IPS-18a (cell line): ENCODE results near the gene HAUS2.
"Not testable (repeated sequence)": the region's sequence is repeated elsewhere in the genome, so short reads cannot be mapped to it uniquely, and the experiment has no call there.

Source experiments
- H3K27ac ChIP-seq: one replicate; pipeline ENCODE4 v1.5.1; 2013; ENCODE audit warnings: low read length
- H3K27me3 ChIP-seq: one replicate; pipeline ENCODE4 v1.6.1; 2013; ENCODE audit warnings: mild to moderate bottlenecking, low read length; ENCODE audit not compliant: control insufficient read depth, insufficient read depth
- H3K36me3 ChIP-seq: one replicate; pipeline ENCODE4 v1.6.1; 2013; ENCODE audit warnings: low read depth, low read length; ENCODE audit not compliant: control insufficient read depth
- H3K4me1 ChIP-seq: one replicate; pipeline ENCODE4 v1.6.1; 2013; ENCODE audit warnings: low read depth, low read length; ENCODE audit not compliant: control insufficient read depth
- H3K4me3 ChIP-seq: one replicate; pipeline ENCODE4 v1.5.1; 2013; ENCODE audit warnings: low read length
- H3K9ac ChIP-seq: one replicate; pipeline ENCODE4 v1.6.1; 2013; ENCODE audit warnings: mild to moderate bottlenecking, low read length, moderate library complexity
- H3K9me3 ChIP-seq: one replicate; pipeline ENCODE4 v1.6.1; 2013; ENCODE audit warnings: low read depth, low read length; ENCODE audit not compliant: control insufficient read depth

The HAUS2 gene

DNA sequence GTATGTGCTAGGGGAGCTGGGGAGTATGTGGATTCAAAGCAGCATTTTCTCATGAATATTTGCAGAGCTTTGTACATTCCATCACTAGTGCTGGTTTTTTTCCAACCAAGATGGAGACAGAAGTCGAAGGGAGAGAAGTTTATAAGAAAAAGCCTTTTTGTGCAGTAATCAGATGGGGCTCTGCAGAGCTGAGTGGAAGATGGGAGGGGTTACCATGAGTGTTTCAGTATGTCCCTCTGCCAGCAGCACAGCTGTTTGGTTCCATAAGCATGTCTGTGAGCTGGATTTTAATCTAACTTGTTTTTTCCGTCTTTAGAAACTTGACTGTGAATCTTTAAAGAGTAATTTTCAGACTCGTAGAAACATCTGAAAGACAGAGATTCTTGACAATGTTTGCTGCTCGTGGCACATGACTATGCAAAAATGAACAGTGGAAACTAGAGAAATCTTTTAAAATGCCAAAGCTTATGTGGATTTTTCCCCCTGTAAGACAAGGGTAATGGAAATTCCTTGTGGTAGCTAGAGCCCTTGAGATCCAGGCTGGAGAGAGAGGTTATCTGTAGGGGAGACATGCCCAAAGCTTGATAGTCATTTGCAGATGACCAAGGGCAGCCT lies 47.1 kb downstream of the HAUS2 start:
- no peaks in the 10 kb centered on the region for H3K9me3 ChIP-seq
- no peak overlapping the region for H3K9ac ChIP-seq
- no peaks in the 10 kb centered on the region for H3K36me3 ChIP-seq
- H3K4me3 ChIP-seq: no peak overlapping the region
- no peaks in the 10 kb centered on the region for H3K4me1 ChIP-seq
- H3K27ac ChIP-seq: no peak overlapping the region
- no peaks in the 10 kb centered on the region for H3K27me3 ChIP-seq

DNA sequence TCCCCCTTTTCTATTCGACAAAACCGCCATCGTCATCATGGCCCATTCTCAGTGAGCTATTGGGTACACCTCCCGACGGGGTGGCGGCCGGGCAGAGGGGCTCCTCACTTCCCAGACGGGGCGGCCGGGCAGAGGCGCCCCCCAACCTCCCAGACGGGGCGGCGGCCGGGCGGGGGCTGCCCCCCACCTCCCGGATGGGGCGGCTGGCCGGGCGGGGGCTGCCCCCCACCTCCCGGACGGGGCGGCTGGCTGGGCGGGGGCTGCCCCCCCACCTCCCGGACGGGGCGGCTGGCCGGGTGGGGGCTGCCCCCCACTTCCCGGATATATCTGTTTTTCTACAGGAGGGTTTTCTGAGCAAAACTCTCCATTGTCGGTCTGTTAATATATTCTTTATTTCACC lies 52.7 kb downstream of the HAUS2 start:
- H3K9ac ChIP-seq, H3K4me3 ChIP-seq, H3K36me3 ChIP-seq, H3K9me3 ChIP-seq, H3K27me3 ChIP-seq, H3K27ac ChIP-seq, H3K4me1 ChIP-seq: not testable (repeated sequence)

DNA sequence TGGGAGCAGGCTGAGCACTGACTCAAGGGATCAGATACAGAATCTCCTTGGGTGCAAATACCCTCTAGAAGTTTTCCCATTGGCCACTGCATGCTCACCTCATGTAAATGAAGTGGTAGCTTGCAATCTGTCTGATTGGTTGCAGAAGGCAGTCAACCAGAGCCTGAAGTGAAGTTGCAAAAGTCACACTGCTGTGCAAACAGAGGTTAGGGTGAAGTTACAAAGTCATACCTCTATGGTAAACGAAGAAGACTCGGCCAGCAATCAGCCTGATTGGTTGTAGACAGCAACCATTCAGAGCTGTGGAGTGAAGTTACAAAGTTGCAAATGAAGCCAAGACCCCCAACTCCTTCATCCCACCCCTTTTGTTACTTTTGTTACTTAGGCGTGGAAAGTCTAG lies 53.9 kb downstream of the HAUS2 start:
- Histone ChIP-seq H3K36me3 (no peaks in the 10 kb centered on the region), H3K27me3 (no peaks in the 10 kb centered on the region), H3K9ac (no peak overlapping the region), H3K27ac (no peak overlapping the region), H3K4me1 (no peaks in the 10 kb centered on the region), H3K4me3 (no peak overlapping the region), H3K9me3 (no peaks in the 10 kb centered on the region)

DNA sequence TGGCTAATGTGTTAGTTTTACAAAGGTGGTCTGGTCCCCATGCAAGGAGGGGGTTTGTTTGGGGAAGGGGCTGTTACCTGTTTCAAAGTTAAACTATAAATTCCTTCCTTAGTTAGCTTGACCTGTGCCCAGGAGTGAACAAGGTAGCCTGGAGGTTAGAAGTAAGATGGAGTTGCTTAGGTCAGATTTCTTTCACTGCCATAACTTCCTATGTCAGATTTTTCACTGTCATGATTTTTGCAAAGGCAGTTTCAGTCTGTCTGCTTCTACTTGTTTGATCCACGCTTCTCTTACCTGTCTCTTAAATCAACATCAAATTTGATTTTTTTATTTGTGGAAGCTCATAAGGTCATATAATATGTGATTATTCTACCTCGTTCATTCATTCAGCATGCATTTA lies 55.3 kb downstream of the HAUS2 start:
- Histone ChIP-seq H3K27ac (no peak overlapping the region), H3K9me3 (no peaks in the 10 kb centered on the region), H3K4me1 (no peaks in the 10 kb centered on the region), H3K36me3 (no peaks in the 10 kb centered on the region), H3K4me3 (no peak overlapping the region), H3K27me3 (no peaks in the 10 kb centered on the region), H3K9ac (no peak overlapping the region)

DNA sequence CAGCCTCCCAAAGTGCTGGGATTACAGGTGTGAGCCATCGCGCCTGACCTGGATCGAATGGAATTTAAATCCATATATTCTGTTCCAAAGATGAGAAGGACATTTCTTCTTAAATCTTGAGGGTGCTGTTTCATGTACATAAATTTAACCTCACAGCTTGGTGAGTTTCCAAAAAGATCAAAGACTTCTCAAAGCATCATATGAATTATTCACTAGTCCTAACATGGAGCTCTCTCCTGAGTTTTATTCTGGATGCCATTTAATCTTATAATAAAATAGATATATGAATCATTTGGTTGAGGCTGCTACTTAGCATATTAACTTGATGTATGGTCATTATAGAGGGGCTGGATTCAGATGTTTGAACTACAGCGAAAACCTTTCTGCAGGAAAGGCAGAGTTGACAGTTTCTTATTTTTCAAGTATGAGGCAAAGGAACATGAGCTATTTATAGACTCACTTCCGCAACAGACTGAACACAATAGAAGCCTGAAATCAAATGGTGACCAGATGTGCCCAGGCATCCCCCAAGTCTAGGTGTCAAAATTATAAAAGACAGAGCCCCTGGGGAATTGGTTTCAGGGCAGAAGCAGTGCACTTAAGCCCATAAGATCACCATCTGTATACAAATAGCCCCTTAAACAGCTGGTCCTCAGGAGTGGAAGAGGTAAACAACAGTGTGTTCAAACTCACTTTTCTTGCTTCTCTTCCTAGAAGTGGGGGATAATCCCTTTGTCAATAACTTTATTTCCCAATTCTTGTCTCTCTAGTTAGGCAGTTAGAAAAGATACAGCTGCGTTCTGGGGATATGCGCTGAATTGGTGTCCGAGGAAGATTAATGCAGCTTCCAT lies 56.5 kb downstream of the HAUS2 start:
- H3K27ac ChIP-seq: no peak overlapping the region
- H3K4me3 ChIP-seq: no peak overlapping the region
- no peaks in the 10 kb centered on the region for H3K4me1 ChIP-seq

DNA sequence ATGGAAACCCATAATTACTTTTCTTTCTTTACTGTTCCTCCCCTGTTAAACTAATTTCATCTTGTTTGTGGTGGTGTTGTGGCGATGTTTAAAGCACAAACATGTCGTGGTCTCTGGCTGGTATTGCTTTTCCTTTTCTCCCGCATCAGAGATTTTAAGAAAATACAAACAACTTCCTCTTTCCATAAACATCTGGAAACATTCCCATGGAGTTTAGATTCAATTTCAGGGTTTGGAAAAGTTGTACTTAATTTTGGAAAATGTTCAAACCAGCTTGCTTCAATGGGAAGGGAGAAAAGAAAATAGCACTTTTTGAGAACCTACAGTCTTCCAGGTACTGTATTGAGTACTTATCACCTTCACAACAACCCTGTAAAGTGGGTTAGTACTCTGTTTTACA lies 57.2 kb downstream of the HAUS2 start:
- Histone ChIP-seq H3K4me3 (no peak overlapping the region), H3K9me3 (no peaks in the 10 kb centered on the region), H3K27me3 (no peaks in the 10 kb centered on the region), H3K27ac (no peak overlapping the region), H3K36me3 (no peaks in the 10 kb centered on the region), H3K4me1 (no peaks in the 10 kb centered on the region), H3K9ac (no peak overlapping the region)

More for the DNA sequence above, 56.5 kb downstream of the HAUS2 start:
- Histone ChIP-seq H3K27me3 (no peaks in the 10 kb centered on the region), H3K9me3 (no peaks in the 10 kb centered on the region), H3K9ac (no peak overlapping the region), H3K36me3 (no peaks in the 10 kb centered on the region)

DNA sequence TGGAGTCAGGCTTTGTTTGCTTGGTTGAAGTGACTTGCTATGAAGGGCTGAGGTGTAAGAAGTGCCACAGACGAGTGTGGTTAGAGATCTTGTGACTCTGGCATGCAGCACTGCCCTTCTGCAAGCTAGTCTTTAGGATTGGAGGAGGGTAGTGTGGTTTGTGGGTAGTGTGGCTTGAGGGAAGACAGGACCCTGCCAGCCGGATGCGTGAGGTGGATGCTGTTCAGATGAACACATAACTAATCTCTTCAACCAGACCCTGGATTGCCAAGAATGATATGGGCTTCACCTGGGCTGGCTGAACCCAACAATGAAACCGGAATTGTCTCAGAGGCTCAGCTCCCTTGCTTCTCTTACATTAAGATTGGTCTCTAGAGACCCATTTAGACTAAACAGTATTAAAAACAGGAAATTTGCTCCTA lies 59.5 kb downstream of the HAUS2 start:
- no peaks in the 10 kb centered on the region for H3K27me3 ChIP-seq
- no peaks in the 10 kb centered on the region for H3K4me1 ChIP-seq
- H3K27ac ChIP-seq: no peak overlapping the region
- H3K9me3 ChIP-seq: no peaks in the 10 kb centered on the region
- H3K4me3 ChIP-seq: no peak overlapping the region
- no peak overlapping the region for H3K9ac ChIP-seq
- no peaks in the 10 kb centered on the region for H3K36me3 ChIP-seq

DNA sequence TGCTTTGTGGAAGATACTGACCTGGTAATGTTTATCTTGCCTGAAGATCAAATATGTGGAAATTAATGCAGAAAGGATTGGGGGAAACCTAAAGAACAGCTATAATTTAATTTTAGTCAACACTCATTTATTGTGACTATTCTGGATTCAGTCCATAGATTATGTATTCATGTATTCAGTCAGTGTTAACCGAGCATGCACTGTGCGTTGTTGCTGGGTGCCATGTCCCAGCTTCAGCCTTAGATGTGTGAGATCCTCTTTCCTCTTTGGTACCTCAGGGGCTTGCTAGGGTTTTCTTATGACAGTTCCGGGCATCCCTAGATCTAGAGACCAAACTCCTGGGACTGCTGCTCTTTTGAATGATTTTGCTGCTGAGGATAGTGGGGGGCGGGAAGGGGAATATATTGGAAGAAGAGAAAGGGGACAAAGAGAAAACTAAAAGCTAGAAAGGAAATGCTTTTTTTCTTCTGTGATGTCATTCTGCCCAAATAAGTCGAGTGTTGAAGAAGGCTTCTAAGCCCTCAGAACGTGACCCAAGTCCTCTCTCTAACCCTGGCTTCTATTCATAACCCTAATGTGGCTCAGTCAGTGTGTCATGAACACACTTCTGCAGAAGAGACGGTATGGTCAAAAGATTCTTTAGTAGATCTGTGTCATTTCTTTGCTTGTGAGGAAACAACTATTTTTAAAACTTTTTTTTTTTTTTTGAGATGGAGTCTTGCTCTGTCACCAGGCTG lies 60.3 kb downstream of the HAUS2 start:
- H3K4me1 ChIP-seq: no peaks in the 10 kb centered on the region
- H3K27ac ChIP-seq: no peak overlapping the region
- no peak overlapping the region for H3K9ac ChIP-seq
- no peaks in the 10 kb centered on the region for H3K36me3 ChIP-seq
- no peak overlapping the region for H3K4me3 ChIP-seq
- no peaks in the 10 kb centered on the region for H3K27me3 ChIP-seq
- no peaks in the 10 kb centered on the region for H3K9me3 ChIP-seq

DNA sequence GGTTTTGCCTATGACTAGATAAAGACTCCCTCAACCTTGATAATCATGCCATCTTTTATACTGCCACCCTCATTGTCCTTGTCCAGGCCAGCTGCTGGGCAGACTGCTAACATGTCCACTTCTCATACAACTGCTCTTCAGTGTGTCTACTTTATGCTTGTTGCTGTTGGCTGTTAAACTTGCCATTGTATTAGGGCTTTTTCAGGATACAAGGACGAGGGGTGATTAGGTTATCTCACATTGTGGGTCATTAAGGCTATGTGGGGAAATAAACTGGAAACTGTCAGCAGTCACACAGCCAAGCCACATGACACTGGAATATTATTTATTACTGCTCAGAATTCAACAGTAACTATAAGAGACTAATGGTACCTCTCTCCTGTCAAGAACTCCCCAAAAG lies 62.9 kb downstream of the HAUS2 start:
- no peak overlapping the region for H3K9ac ChIP-seq
- H3K9me3 ChIP-seq: no peaks in the 10 kb centered on the region

DNA sequence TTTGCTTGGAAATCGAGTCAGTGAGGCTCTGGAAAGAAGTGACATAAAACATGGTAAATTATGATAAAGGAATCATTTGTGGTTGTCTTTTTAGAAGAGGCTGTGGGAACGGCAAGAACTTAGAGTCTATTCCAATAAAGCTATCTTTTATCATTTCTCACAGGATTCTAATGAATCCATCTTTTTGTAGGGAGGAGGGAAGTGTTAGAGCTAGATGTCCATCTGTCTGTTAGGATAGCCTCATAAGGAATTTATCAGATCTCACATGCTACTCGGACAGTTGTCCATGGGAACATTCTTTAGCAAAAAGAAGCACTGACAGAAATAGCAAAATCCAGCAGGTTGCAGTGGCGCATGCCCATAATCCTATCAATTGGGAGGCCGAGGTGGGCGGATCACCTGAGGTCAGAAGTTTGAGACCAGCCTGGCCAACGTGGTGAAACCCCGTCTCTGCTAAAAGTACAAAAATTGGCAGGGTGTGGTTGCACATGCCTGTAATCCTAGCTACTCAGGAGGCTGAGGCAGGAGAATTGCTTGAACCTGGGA lies 63.8 kb downstream of the HAUS2 start:
- Histone ChIP-seq H3K4me1 (no peaks in the 10 kb centered on the region), H3K27ac (no peak overlapping the region), H3K9me3 (no peaks in the 10 kb centered on the region), H3K27me3 (no peaks in the 10 kb centered on the region), H3K36me3 (no peaks in the 10 kb centered on the region), H3K4me3 (no peak overlapping the region), H3K9ac (no peak overlapping the region)

More for the DNA sequence above, 62.9 kb downstream of the HAUS2 start:
- no peak overlapping the region for H3K27ac ChIP-seq
- H3K36me3 ChIP-seq: no peaks in the 10 kb centered on the region
- no peak overlapping the region for H3K4me3 ChIP-seq
- no peaks in the 10 kb centered on the region for H3K4me1 ChIP-seq
- no peaks in the 10 kb centered on the region for H3K27me3 ChIP-seq

DNA sequence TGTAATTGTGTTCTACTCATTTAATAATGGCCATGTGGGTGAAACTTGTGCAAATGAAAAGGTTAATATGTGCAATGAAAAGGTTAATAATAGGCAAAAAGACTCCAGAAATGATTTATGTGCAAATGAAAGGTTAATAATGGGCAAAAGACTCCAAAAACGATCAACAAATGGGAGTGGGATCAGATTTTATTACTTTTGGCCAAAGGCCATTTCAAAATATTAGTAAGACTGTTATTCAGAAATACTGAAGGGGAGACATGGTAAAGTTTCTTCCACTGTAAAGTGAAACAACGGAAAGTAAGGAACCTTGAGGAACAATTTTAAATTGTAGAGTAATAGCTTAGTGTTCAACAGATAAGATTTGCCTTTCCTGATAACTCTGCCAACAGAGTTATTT lies 67.5 kb downstream of the HAUS2 start:
- H3K4me1 ChIP-seq: peaks cover 16% of the 10 kb centered on the region
- H3K27ac ChIP-seq: no peak overlapping the region
- no peak overlapping the region for H3K4me3 ChIP-seq
- no peaks in the 10 kb centered on the region for H3K36me3 ChIP-seq
- no peaks in the 10 kb centered on the region for H3K9me3 ChIP-seq
- H3K9ac ChIP-seq: no peak overlapping the region
- no peaks in the 10 kb centered on the region for H3K27me3 ChIP-seq
